ENCODE results near the gene PITPNC1.

- no peak for TF ChIP-seq POLR2A (IDR thresholded peaks at IDR 0.05)
- TF ChIP-seq, protein P1, sequence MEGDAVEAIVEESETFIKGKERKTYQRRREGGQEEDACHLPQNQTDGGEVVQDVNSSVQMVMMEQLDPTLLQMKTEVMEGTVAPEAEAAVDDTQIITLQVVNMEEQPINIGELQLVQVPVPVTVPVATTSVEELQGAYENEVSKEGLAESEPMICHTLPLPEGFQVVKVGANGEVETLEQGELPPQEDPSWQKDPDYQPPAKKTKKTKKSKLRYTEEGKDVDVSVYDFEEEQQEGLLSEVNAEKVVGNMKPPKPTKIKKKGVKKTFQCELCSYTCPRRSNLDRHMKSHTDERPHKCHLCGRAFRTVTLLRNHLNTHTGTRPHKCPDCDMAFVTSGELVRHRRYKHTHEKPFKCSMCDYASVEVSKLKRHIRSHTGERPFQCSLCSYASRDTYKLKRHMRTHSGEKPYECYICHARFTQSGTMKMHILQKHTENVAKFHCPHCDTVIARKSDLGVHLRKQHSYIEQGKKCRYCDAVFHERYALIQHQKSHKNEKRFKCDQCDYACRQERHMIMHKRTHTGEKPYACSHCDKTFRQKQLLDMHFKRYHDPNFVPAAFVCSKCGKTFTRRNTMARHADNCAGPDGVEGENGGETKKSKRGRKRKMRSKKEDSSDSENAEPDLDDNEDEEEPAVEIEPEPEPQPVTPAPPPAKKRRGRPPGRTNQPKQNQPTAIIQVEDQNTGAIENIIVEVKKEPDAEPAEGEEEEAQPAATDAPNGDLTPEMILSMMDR (IDR thresholded peaks at IDR 0.05): no peak
Measured at GRCh38 chr17:67606471-67606870, 229.4 kb downstream of the PITPNC1 start.

All from gastroesophageal sphincter (tissue), 3 donors.